Ramos (cell line): Measurements from ENCODE around the gene CLDN6.

Source experiments
- in situ Hi-C: fragments of 300-500 bp; cut with MboI; formaldehyde crosslinking; loops from one replicate; pipeline ENCODE4 v1.14.3; 2022; ENCODE audit warnings: low sequenced_read_pairs; ENCODE audit not compliant: unreplicated experiment

CLDN6 gene

GRCh38 chr16:2974319-2975056 is 43.5 kb downstream of the CLDN6 start:
- in situ Hi-C loops = no loop called here

- in situ Hi-C loops = no loop called here
Observed at GRCh38 chr16:2973605-2974318, 44.2 kb downstream of the CLDN6 start.

GRCh38 chr16:2973093-2973492 is 44.9 kb downstream of the CLDN6 start:
- in situ Hi-C loops = no loop called here

GRCh38 chr16:2971985-2972784 is 45.8 kb downstream of the CLDN6 start:
- in situ Hi-C loops = no loop called here

- in situ Hi-C loops = no loop called here
Observed at GRCh38 chr16:2971134-2971984, 46.6 kb downstream of the CLDN6 start.

- in situ Hi-C loops = no loop called here
Observed at GRCh38 chr16:2970563-2970962, 47.4 kb downstream of the CLDN6 start.

GRCh38 chr16:2969545-2970521 is 48.1 kb downstream of the CLDN6 start:
- in situ Hi-C loops = no loop called here

- in situ Hi-C loops = no loop called here
Observed at GRCh38 chr16:2968738-2969544, 49.0 kb downstream of the CLDN6 start, which contains the start of gene PAQR4. TSS of gene PAQR4 (plus strand) at chr16:2969348. CDS start at chr16:2969675, 327 bp downstream.

GRCh38 chr16:2968368-2968737 is 49.6 kb downstream of the CLDN6 start:
- in situ Hi-C loops = no loop called here

GRCh38 chr16:2967721-2968161 is 50.2 kb downstream of the CLDN6 start:
- in situ Hi-C loops = no loop called here

- in situ Hi-C loops = no loop called here
Observed at GRCh38 chr16:2967211-2967631, 50.8 kb downstream of the CLDN6 start.

GRCh38 chr16:2966808-2967191 is 51.2 kb downstream of the CLDN6 start:
- in situ Hi-C loops = no loop called here

GRCh38 chr16:2966043-2966807 is 51.8 kb downstream of the CLDN6 start:
- in situ Hi-C loops = no loop called here
